SK-N-SH (cell line): ENCODE measurements around the gene EXOC4.

Experiments
- EP300 ChIP-seq, 2 experiments: IDR thresholded peaks; 2 replicates each; pipeline versions ENCODE4 v1.4.0 to v1.6.1; 2012; ENCODE audit warnings: borderline replicate concordance in 1 of 2, low read depth in 1 of 2, low read length in 1 of 2
- JUND ChIP-seq: IDR thresholded peaks from 2 replicates; pipeline ENCODE4 v1.4.0; 2012
- POLR2AphosphoS5 ChIP-seq: IDR thresholded peaks from 2 replicates; pipeline ENCODE4 v1.6.1; 2012; ENCODE audit warnings: low read depth, low read length
- SIN3A ChIP-seq: IDR thresholded peaks from 2 replicates; pipeline ENCODE4 v1.6.1; 2012; ENCODE audit warnings: low read depth, mild to moderate bottlenecking, low read length, moderate library complexity, borderline replicate concordance
- YY1 ChIP-seq: IDR thresholded peaks from 2 replicates; pipeline ENCODE4 v1.4.0; 2012; ENCODE audit warnings: low read depth, mild to moderate bottlenecking
- TF ChIP-seq, protein P1 (sequence below): fragments of 200-600 bp; sonication (generic); IDR thresholded peaks from 2 replicates; pipeline ENCODE4 v1.6.1; 2017; ENCODE audit warnings: antibody characterized with exemption, mild to moderate bottlenecking, moderate library complexity
- TF ChIP-seq, protein P2 (sequence below): IDR thresholded peaks from 2 replicates; pipeline ENCODE4 v1.6.1; 2012; ENCODE audit warnings: mild to moderate bottlenecking, low read depth, low read length, moderate library complexity
- TF ChIP-seq, protein P3 (sequence below): IDR thresholded peaks from 2 replicates; pipeline ENCODE4 v1.4.0; 2012; ENCODE audit warnings: low read depth, borderline replicate concordance

DNA sequence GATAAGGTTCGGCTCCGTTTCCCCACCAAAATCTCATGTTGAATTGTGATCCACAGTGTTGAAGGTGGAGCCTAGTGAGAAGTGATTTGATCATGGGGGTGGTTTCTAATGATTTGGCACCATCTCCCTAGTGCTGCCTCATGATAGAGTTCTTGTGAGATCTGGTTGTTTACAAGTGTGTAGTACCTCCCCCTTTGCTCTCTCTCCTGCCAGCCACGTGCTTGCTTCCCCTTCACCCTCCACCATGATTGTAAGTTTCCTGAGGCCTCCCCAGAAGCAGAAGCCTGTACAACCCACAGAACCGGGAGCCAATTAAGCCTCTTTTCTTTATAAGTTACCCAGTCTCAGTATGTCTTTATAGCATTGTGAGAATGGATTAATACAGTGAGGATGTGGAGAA, 862.1 kb downstream of the EXOC4 start:
- TF ChIP-seq, protein P1, sequence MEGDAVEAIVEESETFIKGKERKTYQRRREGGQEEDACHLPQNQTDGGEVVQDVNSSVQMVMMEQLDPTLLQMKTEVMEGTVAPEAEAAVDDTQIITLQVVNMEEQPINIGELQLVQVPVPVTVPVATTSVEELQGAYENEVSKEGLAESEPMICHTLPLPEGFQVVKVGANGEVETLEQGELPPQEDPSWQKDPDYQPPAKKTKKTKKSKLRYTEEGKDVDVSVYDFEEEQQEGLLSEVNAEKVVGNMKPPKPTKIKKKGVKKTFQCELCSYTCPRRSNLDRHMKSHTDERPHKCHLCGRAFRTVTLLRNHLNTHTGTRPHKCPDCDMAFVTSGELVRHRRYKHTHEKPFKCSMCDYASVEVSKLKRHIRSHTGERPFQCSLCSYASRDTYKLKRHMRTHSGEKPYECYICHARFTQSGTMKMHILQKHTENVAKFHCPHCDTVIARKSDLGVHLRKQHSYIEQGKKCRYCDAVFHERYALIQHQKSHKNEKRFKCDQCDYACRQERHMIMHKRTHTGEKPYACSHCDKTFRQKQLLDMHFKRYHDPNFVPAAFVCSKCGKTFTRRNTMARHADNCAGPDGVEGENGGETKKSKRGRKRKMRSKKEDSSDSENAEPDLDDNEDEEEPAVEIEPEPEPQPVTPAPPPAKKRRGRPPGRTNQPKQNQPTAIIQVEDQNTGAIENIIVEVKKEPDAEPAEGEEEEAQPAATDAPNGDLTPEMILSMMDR: no peak
- no peak for TF ChIP-seq YY1
- TF ChIP-seq, protein P2, sequence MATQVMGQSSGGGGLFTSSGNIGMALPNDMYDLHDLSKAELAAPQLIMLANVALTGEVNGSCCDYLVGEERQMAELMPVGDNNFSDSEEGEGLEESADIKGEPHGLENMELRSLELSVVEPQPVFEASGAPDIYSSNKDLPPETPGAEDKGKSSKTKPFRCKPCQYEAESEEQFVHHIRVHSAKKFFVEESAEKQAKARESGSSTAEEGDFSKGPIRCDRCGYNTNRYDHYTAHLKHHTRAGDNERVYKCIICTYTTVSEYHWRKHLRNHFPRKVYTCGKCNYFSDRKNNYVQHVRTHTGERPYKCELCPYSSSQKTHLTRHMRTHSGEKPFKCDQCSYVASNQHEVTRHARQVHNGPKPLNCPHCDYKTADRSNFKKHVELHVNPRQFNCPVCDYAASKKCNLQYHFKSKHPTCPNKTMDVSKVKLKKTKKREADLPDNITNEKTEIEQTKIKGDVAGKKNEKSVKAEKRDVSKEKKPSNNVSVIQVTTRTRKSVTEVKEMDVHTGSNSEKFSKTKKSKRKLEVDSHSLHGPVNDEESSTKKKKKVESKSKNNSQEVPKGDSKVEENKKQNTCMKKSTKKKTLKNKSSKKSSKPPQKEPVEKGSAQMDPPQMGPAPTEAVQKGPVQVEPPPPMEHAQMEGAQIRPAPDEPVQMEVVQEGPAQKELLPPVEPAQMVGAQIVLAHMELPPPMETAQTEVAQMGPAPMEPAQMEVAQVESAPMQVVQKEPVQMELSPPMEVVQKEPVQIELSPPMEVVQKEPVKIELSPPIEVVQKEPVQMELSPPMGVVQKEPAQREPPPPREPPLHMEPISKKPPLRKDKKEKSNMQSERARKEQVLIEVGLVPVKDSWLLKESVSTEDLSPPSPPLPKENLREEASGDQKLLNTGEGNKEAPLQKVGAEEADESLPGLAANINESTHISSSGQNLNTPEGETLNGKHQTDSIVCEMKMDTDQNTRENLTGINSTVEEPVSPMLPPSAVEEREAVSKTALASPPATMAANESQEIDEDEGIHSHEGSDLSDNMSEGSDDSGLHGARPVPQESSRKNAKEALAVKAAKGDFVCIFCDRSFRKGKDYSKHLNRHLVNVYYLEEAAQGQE: no peak
- no peak for TF ChIP-seq JUND
- no peak for TF ChIP-seq SIN3A
- TF ChIP-seq EP300 (IDR thresholded peaks at IDR 0.05; ENCODE audit: borderline replicate concordance in 1 of 2, low read depth in 1 of 2, low read length in 1 of 2): no peak
- TF ChIP-seq, protein P3, sequence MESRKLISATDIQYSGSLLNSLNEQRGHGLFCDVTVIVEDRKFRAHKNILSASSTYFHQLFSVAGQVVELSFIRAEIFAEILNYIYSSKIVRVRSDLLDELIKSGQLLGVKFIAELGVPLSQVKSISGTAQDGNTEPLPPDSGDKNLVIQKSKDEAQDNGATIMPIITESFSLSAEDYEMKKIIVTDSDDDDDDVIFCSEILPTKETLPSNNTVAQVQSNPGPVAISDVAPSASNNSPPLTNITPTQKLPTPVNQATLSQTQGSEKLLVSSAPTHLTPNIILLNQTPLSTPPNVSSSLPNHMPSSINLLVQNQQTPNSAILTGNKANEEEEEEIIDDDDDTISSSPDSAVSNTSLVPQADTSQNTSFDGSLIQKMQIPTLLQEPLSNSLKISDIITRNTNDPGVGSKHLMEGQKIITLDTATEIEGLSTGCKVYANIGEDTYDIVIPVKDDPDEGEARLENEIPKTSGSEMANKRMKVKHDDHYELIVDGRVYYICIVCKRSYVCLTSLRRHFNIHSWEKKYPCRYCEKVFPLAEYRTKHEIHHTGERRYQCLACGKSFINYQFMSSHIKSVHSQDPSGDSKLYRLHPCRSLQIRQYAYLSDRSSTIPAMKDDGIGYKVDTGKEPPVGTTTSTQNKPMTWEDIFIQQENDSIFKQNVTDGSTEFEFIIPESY: no peak
- TF ChIP-seq POLR2AphosphoS5: no peak
